Fibroblast of mammary gland (primary cell): ENCODE measurements around the gene ADAMTS8.

Experiments used
- DNase-seq: peaks from one replicate; pipeline ENCODE4 v3.0.0-alpha.2; 2010; ENCODE audit warnings: low read depth
- H3K4me3 ChIP-seq: 2 replicates; pipeline ENCODE4 v1.5.1; 2011; ENCODE audit warnings: low read depth, mild to moderate bottlenecking, low read length, moderate library complexity; ENCODE audit not compliant: control insufficient read depth
- CTCF ChIP-seq: conservative IDR thresholded peaks from 2 replicates; pipeline ENCODE4 v1.5.1; 2011; ENCODE audit warnings: low read depth, low read length, inconsistent platforms; ENCODE audit not compliant: control insufficient read depth, insufficient read depth

ADAMTS8 gene

GRCh38 chr11:130380778-130381177 lies 47.6 kb downstream of the ADAMTS8 start:
- no peak for TF ChIP-seq CTCF
- DNase-seq: no peak
- H3K4me3 ChIP-seq: no peak overlapping the region

- H3K4me3 ChIP-seq: no peak overlapping the region
- TF ChIP-seq CTCF: no peak
- DNase-seq: no peak
Measured at GRCh38 chr11:130379276-130379675, 49.1 kb downstream of the ADAMTS8 start.

- TF ChIP-seq CTCF: no peak
- no peak for DNase-seq
Measured at GRCh38 chr11:130370845-130371590, 57.4 kb downstream of the ADAMTS8 start.

GRCh38 chr11:130369713-130370112 lies 58.7 kb downstream of the ADAMTS8 start:
- DNase-seq: no peak
- no peak overlapping the region for H3K4me3 ChIP-seq
- no peak for TF ChIP-seq CTCF

More at GRCh38 chr11:130370845-130371590, 57.4 kb downstream of the ADAMTS8 start:
- no peak overlapping the region for H3K4me3 ChIP-seq

GRCh38 chr11:130369141-130369691 lies 59.2 kb downstream of the ADAMTS8 start:
- TF ChIP-seq CTCF: no peak
- no peak for DNase-seq
- no peak overlapping the region for H3K4me3 ChIP-seq

GRCh38 chr11:130359419-130359818 lies 69.0 kb downstream of the ADAMTS8 start:
- TF ChIP-seq CTCF: no peak
- H3K4me3 ChIP-seq: no peak overlapping the region
- no peak for DNase-seq
